Vagina (tissue), 2 donors: ENCODE results near the gene MYRIP.
A peak's percentile ranks its signal among the peaks of the same experiment; 100 is the strongest.

Source experiments
- CTCF ChIP-seq, 3 experiments: fragments of 450-650 bp in 2 of 3; fragments of 200-600 bp in 1 of 3; sonication (generic) in 1 of 3; IDR thresholded peaks; one replicate each; pipeline ENCODE4 v1.5.1; 2017 to 2019; ENCODE audit warnings: antibody characterized with exemption in 3 of 3, mild to moderate bottlenecking in 2 of 3, moderate library complexity in 2 of 3
- POLR2A ChIP-seq, 2 donors: fragments of 450-650 bp; IDR thresholded peaks; one replicate each; pipeline ENCODE4 v1.6.1; 2017; ENCODE audit warnings: antibody characterized with exemption in 2 of 2, mild to moderate bottlenecking in 2 of 2, moderate library complexity in 2 of 2

GRCh38 chr3:40191850-40192448, 382.5 kb downstream of the MYRIP start:
- TF ChIP-seq CTCF (IDR thresholded peaks at IDR 0.05) (peak; percentile 39 to 80 (median 51)), POLR2A (IDR thresholded peaks at IDR 0.05) (no peak)
